PC-3 (cell line): ENCODE data around the gene SLC6A9. TPM values are rescaled to one million over a fixed set of nuclear protein-coding genes. Genes with fewer than 3 reads are reported as not detected.

Experiments
- ATAC-seq: fragments of 200-7000 bp; cut with Tn5 transposase; 2 replicates; pipeline ENCODE4 v1.9.1; 2020; ENCODE audit warnings: mild to moderate bottlenecking, moderate library complexity
- BruUV-seq: library from RNA; stranded (reverse); fragments of 400-500 nt; replicated peaks from 2 replicates; lab custom pipeline; 2021; lab: Mats Ljungman, UMichigan
- CTCF ChIA-PET: fragments of 300-600 bp; sonication (Branson Sonifier 250); formaldehyde crosslinking; loops from one replicate; lab custom pipeline; 2022; ENCODE audit warnings: antibody characterized with exemption; lab: Charles Lee
- POLR2A ChIA-PET: fragments of 300-600 bp; sonication (Branson Sonifier 250); formaldehyde crosslinking; loops from one replicate; lab custom pipeline; 2022; ENCODE audit warnings: antibody characterized with exemption; ENCODE audit not compliant: unreplicated experiment; lab: Charles Lee
- DNase-seq: peaks from one replicate; pipeline ENCODE4 v3.0.0-alpha.2; 2015
- H2AFZ ChIP-seq: fragments of 300-600 bp; sonication (generic); 2 replicates; pipeline ENCODE4 v1.6.0; 2016; ENCODE audit warnings: antibody characterized with exemption, low read length
- H3F3A ChIP-seq: fragments of 300-600 bp; sonication (generic); one replicate; pipeline ENCODE4 v1.6.0; 2017; ENCODE audit warnings: antibody characterized with exemption, low read length, control low read depth, mild to moderate bottlenecking; ENCODE audit not compliant: unreplicated experiment
- H3K27ac ChIP-seq: fragments of 300-600 bp; sonication (generic); 2 replicates; pipeline ENCODE4 v1.5.1; 2016; ENCODE audit warnings: mild to moderate bottlenecking, low read length
- H3K27me3 ChIP-seq: fragments of 300-600 bp; sonication (generic); 2 replicates; pipeline ENCODE4 v1.6.1; 2016; ENCODE audit warnings: low read length, mixed read lengths
- H3K36me3 ChIP-seq: fragments of 300-600 bp; sonication (generic); 2 replicates; pipeline ENCODE4 v1.6.1; 2016; ENCODE audit warnings: low read depth, mixed run types, low read length, mixed read lengths
- H3K4me1 ChIP-seq: fragments of 300-600 bp; sonication (generic); 2 replicates; pipeline ENCODE4 v1.5.1; 2016; ENCODE audit warnings: low read length; ENCODE audit not compliant: insufficient read depth
- H3K4me2 ChIP-seq: fragments of 300-600 bp; sonication (generic); 2 replicates; pipeline ENCODE4 v1.6.0; 2016; ENCODE audit warnings: low read length
- H3K4me3 ChIP-seq: fragments of 300-600 bp; sonication (generic); 2 replicates; pipeline ENCODE4 v1.5.1; 2016; ENCODE audit warnings: mild to moderate bottlenecking, low read length, mixed read lengths
- H3K79me2 ChIP-seq: fragments of 300-600 bp; sonication (generic); 2 replicates; pipeline ENCODE4 v1.6.1; 2017; ENCODE audit warnings: low read length, mixed read lengths
- H3K9ac ChIP-seq: fragments of 300-600 bp; sonication (generic); 2 replicates; pipeline ENCODE4 v1.6.0; 2016; ENCODE audit warnings: mild to moderate bottlenecking, low read length
- H3K9me2 ChIP-seq: fragments of 300-600 bp; sonication (generic); replicated peaks from 2 replicates; pipeline ENCODE4 v1.6.1; 2016; ENCODE audit warnings: mixed run types, low read length, mixed read lengths
- H3K9me3 ChIP-seq: fragments of 300-600 bp; sonication (generic); 2 replicates; pipeline ENCODE4 v1.6.1; 2016; ENCODE audit warnings: low read length, mixed read lengths
- H4K20me1 ChIP-seq: fragments of 300-600 bp; sonication (generic); 2 replicates; pipeline ENCODE4 v1.6.1; 2016; ENCODE audit warnings: low read length, mixed read lengths
- CTCF ChIP-seq: fragments of 300-600 bp; sonication (generic); conservative IDR thresholded peaks from 2 replicates; pipeline ENCODE4 v1.5.1; 2017; ENCODE audit warnings: antibody characterized with exemption, low read depth, mild to moderate bottlenecking, low read length
- EZH2 ChIP-seq: fragments of 300-600 bp; sonication (generic); IDR thresholded peaks from one replicate; pipeline ENCODE4 v1.6.1; 2017; ENCODE audit warnings: antibody characterized with exemption, mild to moderate bottlenecking, low read length; ENCODE audit not compliant: unreplicated experiment
- EZH2phosphoT487 ChIP-seq: fragments of 300-600 bp; sonication (generic); IDR thresholded peaks from 2 replicates; pipeline ENCODE4 v1.6.1; 2018; ENCODE audit warnings: mild to moderate bottlenecking, antibody characterized with exemption, low read length, borderline replicate concordance
- intact Hi-C: fragments of 100-400 bp; cut with micrococcal nuclease; formaldehyde crosslinking; loops from 2 replicates; pipeline ENCODE4 v1.9.0; 2023
- total RNA-seq: library from RNA; depleted of rRNA; stranded (reverse); fragments of >200 nt; gene quantifications from 2 replicates; pipeline ENCODE4 v1.2.3, GENCODE V29; 2014

The SLC6A9 gene
- total RNA-seq, 1 experiment from 2014 or later = 11.2 TPM

GRCh38 chr1:44000122-44000665 lies 31.1 kb downstream of the SLC6A9 start:
- Histone ChIP-seq H3K9me3 (no peaks in the 10 kb centered on the region), H3K36me3 (0 out of 2 replicates have a peak, but pooled peaks cover 4% of the 10 kb centered on the region), H3K4me2 (no peak overlapping the region), H3K4me1 (no peaks in the 10 kb centered on the region), H3F3A (no peaks in the 10 kb centered on the region), H3K27me3 (no peaks in the 10 kb centered on the region), H3K9ac (no peak overlapping the region), H3K27ac (no peak overlapping the region), H4K20me1 (no peaks in the 10 kb centered on the region), H3K79me2 (no peaks in the 10 kb centered on the region), H3K9me2 (no peaks in the 10 kb centered on the region), H2AFZ (no peak overlapping the region), H3K4me3 (no peak overlapping the region)
- ChIA-PET POLR2A (no interaction called here), CTCF (no interaction called here)
- DNase-seq (no peak), ATAC-seq (no peak)
- intact Hi-C loops = no loop called here
- TF ChIP-seq CTCF (no peak), EZH2 (no peak), EZH2phosphoT487 (no peak)
- BruUV-seq = no TSS peak

GRCh38 chr1:43999455-43999854 lies 31.8 kb downstream of the SLC6A9 start:
- intact Hi-C loops = no loop called here

More at GRCh38 chr1:43999455-43999854, 31.8 kb downstream of the SLC6A9 start:
- TF ChIP-seq EZH2phosphoT487 = no peak
- no peak for TF ChIP-seq CTCF
- TF ChIP-seq EZH2 = no peak
- ATAC-seq (no peak), DNase-seq (no peak)
- Histone ChIP-seq H3K9me3 (no peaks in the 10 kb centered on the region), H3K27ac (no peak overlapping the region), H3K4me1 (no peaks in the 10 kb centered on the region), H2AFZ (no peak overlapping the region), H3K4me2 (no peak overlapping the region), H3K27me3 (no peaks in the 10 kb centered on the region), H4K20me1 (no peaks in the 10 kb centered on the region), H3K79me2 (no peaks in the 10 kb centered on the region), H3K9ac (no peak overlapping the region), H3F3A (no peaks in the 10 kb centered on the region), H3K36me3 (0 out of 2 replicates have a peak, but pooled peaks cover 4% of the 10 kb centered on the region), H3K9me2 (no peaks in the 10 kb centered on the region), H3K4me3 (no peak overlapping the region)
- ChIA-PET POLR2A (no interaction called here), CTCF (no interaction called here)
- BruUV-seq = no TSS peak
